Measurements from ENCODE around the gene DOCK10. TPM values are rescaled to one million over a fixed set of nuclear protein-coding genes. Genes with fewer than 3 reads are reported as not detected.

Gene DOCK10
- total and polyA plus RNA-seq, 9 of the 15 experiments (the other 6 are each of a cell fraction or from before 2014, with no cell fraction given), result 0.01 to 0.87 (median 0.18) TPM

GRCh38 chr2:224849264-224849663, 193.0 kb downstream of the DOCK10 start:
- intact Hi-C loops (cut with micrococcal nuclease) (no loop called here), in situ Hi-C loops (cut with MboI) (no loop called here)
- DNase-seq (ENCODE audit: extremely low read depth in 1 of 4, low spot score in 3 of 4), result no peak
- no peaks in the 10 kb centered on the region for H3K36me3 ChIP-seq (ENCODE audit: control insufficient read depth, insufficient read depth, low read length)
- H3K79me2 ChIP-seq (ENCODE audit: control insufficient read depth, insufficient read depth, low read length), result no peaks in the 10 kb centered on the region
- CTCF ChIA-PET (ENCODE audit: low intra/inter-chr PET ratio), result no interaction called here
- no peaks in the 10 kb centered on the region for H3K9me1 ChIP-seq (ENCODE audit: control insufficient read depth, insufficient read depth, low read length)
- no peak overlapping the region for H3K9ac ChIP-seq (ENCODE audit: insufficient read depth in 1 of 2, low read depth in 2 of 2, low read length in 2 of 2)
- WGBS (ENCODE audit: insufficient coverage, low coverage, missing lambda C conversion rate), result 0% methylated on average over 6 of the region's 6 CpGs
- H4K20me1 ChIP-seq (replicated peaks; ENCODE audit: control insufficient read depth, insufficient read depth, low read length), result no peaks in the 10 kb centered on the region
- H3K4me2 ChIP-seq (ENCODE audit: insufficient read depth, low read length), result no peak overlapping the region
- no peak for ATAC-seq
- no peak overlapping the region for H3K4me3 ChIP-seq
- no peaks in the 10 kb centered on the region for H3K4me1 ChIP-seq (replicated peaks in 1 of 2; ENCODE audit: control insufficient read depth in 2 of 2, insufficient read depth in 2 of 2, low read length in 2 of 2)
- no peaks in the 10 kb centered on the region for H3K27me3 ChIP-seq (ENCODE audit: control insufficient read depth in 2 of 2, insufficient read depth in 2 of 2, low read length in 2 of 2)
- POLR2A ChIA-PET, result no interaction called here
- BruUV-seq (replicated peaks), result no TSS peak
- H3K9me3 ChIP-seq (replicated peaks; ENCODE audit: control insufficient read depth, insufficient read depth, low read depth, low read length), result no peaks in the 10 kb centered on the region
- no peak overlapping the region for H3K27ac ChIP-seq (ENCODE audit: extremely low read depth, low read depth, low read length)
- H2AFZ ChIP-seq (ENCODE audit: low read depth, low read length), result no peak overlapping the region
- no peak for FAIRE-seq
- TF ChIP-seq MLX (CRISPR knock-in tag; conservative IDR thresholded peaks at IDR 0.05) (no peak), MAX (CRISPR knock-in tag; IDR thresholded peaks at IDR 0.05) (no peak), KDM5B (IDR thresholded peaks at IDR 0.05; ENCODE audit: insufficient replicate concordance, low read depth, low read length) (no peak), MAFK (IDR thresholded peaks at IDR 0.05; ENCODE audit: low read length) (no peak), NFIX (CRISPR knock-in tag; IDR thresholded peaks at IDR 0.05; ENCODE audit: low read depth) (no peak), PREB (CRISPR knock-in tag; IDR thresholded peaks at IDR 0.05) (no peak), RBM15 (IDR thresholded peaks at IDR 0.05; ENCODE audit: insufficient read depth, low read length) (no peak), TGIF2 (CRISPR knock-in tag; IDR thresholded peaks at IDR 0.05) (no peak), HNRNPK (IDR thresholded peaks at IDR 0.05; ENCODE audit: low read depth, low read length, poor library complexity, severe bottlenecking) (no peak), ZNF444 (CRISPR knock-in tag; IDR thresholded peaks at IDR 0.05) (no peak), ETS2 (tag; IDR thresholded peaks at IDR 0.05; ENCODE audit: borderline replicate concordance, poor library complexity, severe bottlenecking) (no peak), DMBX1 (CRISPR knock-in tag; IDR thresholded peaks at IDR 0.05; ENCODE audit: borderline replicate concordance) (no peak), ID3 (CRISPR knock-in tag; IDR thresholded peaks at IDR 0.05) (no peak), ID3 (tag; IDR thresholded peaks at IDR 0.05) (no peak), HOXB6 (CRISPR knock-in tag; IDR thresholded peaks at IDR 0.05; ENCODE audit: borderline replicate concordance) (no peak), GTF3C2 (IDR thresholded peaks at IDR 0.05; ENCODE audit: borderline replicate concordance, extremely low read depth, insufficient read length) (no peak), BACH1 (tag; IDR thresholded peaks at IDR 0.05) (no peak), MAFG (tag; conservative IDR thresholded peaks at IDR 0.05) (no peak)

Measured in K562 (cell line).